ENCODE data around the gene DCXR.

- TF ChIP-seq POLR2A (IDR thresholded peaks at IDR 0.05) (no peak), EP300 (IDR thresholded peaks at IDR 0.05) (no peak), CTCF (IDR thresholded peaks at IDR 0.05) (peak in 2 of 3 donors; percentile 14 to 36)
Observed at GRCh38 chr17:82019690-82020571, 17.6 kb downstream of the DCXR start.
